GM12872 (cell line): ENCODE measurements around the gene ATP4A.

ENCODE experiments used
- CTCF ChIP-seq: IDR thresholded peaks from 3 replicates; pipeline ENCODE4 v1.5.1; 2011; ENCODE audit warnings: low read depth, mild to moderate bottlenecking, low read length, moderate library complexity; ENCODE audit not compliant: insufficient read depth

Gene ATP4A

GRCh38 chr19:35562336-35562735 lies 1.1 kb downstream of the ATP4A start:
- TF ChIP-seq CTCF: no peak

- TF ChIP-seq CTCF: no peak
Measured at GRCh38 chr19:35561436-35561835, 2.0 kb downstream of the ATP4A start.

- no peak for TF ChIP-seq CTCF
Measured at GRCh38 chr19:35560677-35561076, 2.8 kb downstream of the ATP4A start.

GRCh38 chr19:35560271-35560670 lies 3.2 kb downstream of the ATP4A start:
- TF ChIP-seq CTCF: no peak

GRCh38 chr19:35559781-35560180 lies 3.7 kb downstream of the ATP4A start:
- no peak for TF ChIP-seq CTCF

- TF ChIP-seq CTCF: no peak
Measured at GRCh38 chr19:35559281-35559659, 4.2 kb downstream of the ATP4A start.

- no peak for TF ChIP-seq CTCF
Measured at GRCh38 chr19:35558400-35559280, 4.8 kb downstream of the ATP4A start.
